Transverse colon (tissue), 4 donors: ENCODE measurements around the gene SP7. TPM values are rescaled to one million over a fixed set of nuclear protein-coding genes. Genes with fewer than 3 reads are reported as not detected.
"Not testable (repeated sequence)": the region's sequence is repeated elsewhere in the genome, so short reads cannot be mapped to it uniquely, and the experiment has no call there.

ENCODE experiments used
- DNase-seq: peaks from one replicate; pipeline ENCODE4 v3.0.0-alpha.2; 2019
- H3K27ac ChIP-seq, 4 donors: fragments of 200-600 bp; sonication (generic); 2 replicates each; pipeline ENCODE4 v1.5.1; 2016 to 2018; ENCODE audit warnings: inconsistent platforms in 4 of 4
- H3K27me3 ChIP-seq: fragments of 200-600 bp; sonication (generic); 2 replicates; pipeline ENCODE4 v1.5.1; 2017; ENCODE audit warnings: inconsistent platforms
- H3K36me3 ChIP-seq, 4 donors: fragments of 200-600 bp; sonication (generic); 2 replicates each; pipeline ENCODE4 v1.5.1; 2017 to 2019; ENCODE audit warnings: inconsistent platforms in 4 of 4
- H3K4me1 ChIP-seq, 4 donors: fragments of 200-600 bp; sonication (generic); 2 replicates each; pipeline ENCODE4 v1.5.1; 2017 to 2020; ENCODE audit warnings: inconsistent platforms in 4 of 4
- H3K4me3 ChIP-seq, 4 donors: fragments of 200-600 bp; sonication (generic); 1 replicate in 1 of 4; 2 replicates in 3 of 4; pipeline versions ENCODE4 v1.5.1 to v1.6.1; 2017 to 2019; ENCODE audit warnings: inconsistent platforms in 4 of 4
- H3K9me3 ChIP-seq, 2 donors: fragments of 200-600 bp; sonication (generic); 2 replicates each; pipeline ENCODE4 v1.5.1; 2017 to 2019; ENCODE audit warnings: inconsistent platforms in 2 of 2
- CTCF ChIP-seq, 5 experiments: fragments of 200-600 bp in 3 of 5; fragments of 450-650 bp in 2 of 5; sonication (generic) in 3 of 5; IDR thresholded peaks; 1 replicate in 2 of 5; 2 replicates in 3 of 5; pipeline ENCODE4 v1.5.1; 2016 to 2017; ENCODE audit warnings: antibody characterized with exemption in 5 of 5, inconsistent platforms in 3 of 5, mild to moderate bottlenecking in 2 of 5, moderate library complexity in 1 of 5
- EP300 ChIP-seq: sonication (generic); formaldehyde crosslinking; IDR thresholded peaks from one replicate; pipeline ENCODE4 v1.6.1; 2017; ENCODE audit warnings: antibody characterized with exemption, low read depth
- POLR2A ChIP-seq: fragments of 450-650 bp; IDR thresholded peaks from one replicate; pipeline ENCODE4 v1.6.1; 2016; ENCODE audit warnings: antibody characterized with exemption, mild to moderate bottlenecking, moderate library complexity
- POLR2AphosphoS5 ChIP-seq, 3 donors: sonication (generic); formaldehyde crosslinking; IDR thresholded peaks; one replicate each; pipeline ENCODE4 v1.6.1; 2016; ENCODE audit warnings: antibody characterized with exemption in 3 of 3
- WGBS, 2 donors: methylation state at CpG; one replicate each; pipeline ENCODE4 v1.1.5; 2018; ENCODE audit warnings: low coverage in 1 of 2; 5-methylcytosine and 5-hydroxymethylcytosine counted together
- in situ Hi-C, 4 donors: fragments of 200-750 bp; cut with MboI; loops; one replicate each; pipeline versions ENCODE4 v1.15.0 to v1.15.1; 2017; ENCODE audit warnings: low sequenced_read_pairs in 3 of 4, low pct_ligation_motif_present in 1 of 4, low pct_unique_long_range_greater_than_20kb in 1 of 4
- intact Hi-C: fragments of 100-400 bp; cut with DNase I; formaldehyde crosslinking; loops from one replicate; pipeline ENCODE4 v1.15.1; 2023; ENCODE audit warnings: low total_unique reads
- total RNA-seq, 4 donors: library from RNA; depleted of rRNA; stranded (reverse); fragments of >200 nt; gene quantifications; one replicate each; pipeline ENCODE4 v1.1.0, GENCODE V29; 2016

The SP7 gene
- total RNA-seq, 4 donors from 2014 or later = not detected

- H3K27me3 ChIP-seq = peaks cover 55% of the 10 kb centered on the region
- no peak for DNase-seq
- intact Hi-C loops = no loop called here
- in situ Hi-C loops = no loop called here
- H3K27ac ChIP-seq = no peak overlapping the region
- H3K4me3 ChIP-seq = no peak overlapping the region
- H3K4me1 ChIP-seq = no peaks in the 10 kb centered on the region
- 79% methylated on average over 15 of the region's 15 CpGs; no CpG with 5 or more reads in 1 of the 2 donors for WGBS, 2 donors
- H3K36me3 ChIP-seq = no peaks in the 10 kb centered on the region
- TF ChIP-seq POLR2AphosphoS5 (IDR thresholded peaks at IDR 0.05) = no peak
- TF ChIP-seq POLR2A = no peak
- H3K9me3 ChIP-seq = no peaks in the 10 kb centered on the region
These were observed 3.4 kb downstream of the SP7 start for GRCh38 chr12:53332744-53333143.

- H3K27me3 ChIP-seq = peaks cover 55% of the 10 kb centered on the region
These were observed 3.8 kb downstream of the SP7 start for GRCh38 chr12:53332339-53332738.

GRCh38 chr12:53330671-53331070 is 5.5 kb downstream of the SP7 start:
- in situ Hi-C loops (no loop called here), intact Hi-C loops (no loop called here)
- Histone ChIP-seq H3K27ac (no peak overlapping the region), H3K4me3 (no peak overlapping the region), H3K27me3 (peaks cover 53% of the 10 kb centered on the region), H3K36me3 (no peaks in the 10 kb centered on the region), H3K4me1 (peaks cover 0 to 7% (median 3%) of the 10 kb centered on the region in 4 donors), H3K9me3 (no peaks in the 10 kb centered on the region)
- DNase-seq = no peak
- no peak for TF ChIP-seq POLR2AphosphoS5 (IDR thresholded peaks at IDR 0.05)
- TF ChIP-seq POLR2A = no peak
- no peak for TF ChIP-seq CTCF (IDR thresholded peaks at IDR 0.05)
- TF ChIP-seq EP300 = no peak
- 85% methylated on average over 5 of the region's 5 CpGs; no CpG with 5 or more reads in 1 of the 2 donors for WGBS, 2 donors

More at GRCh38 chr12:53332339-53332738, 3.8 kb downstream of the SP7 start:
- DNase-seq, H3K36me3 ChIP-seq, intact Hi-C loops, in situ Hi-C loops, H3K27ac ChIP-seq, H3K9me3 ChIP-seq, H3K4me1 ChIP-seq, H3K4me3 ChIP-seq: not testable (repeated sequence)

GRCh38 chr12:53328043-53328435 is 8.1 kb downstream of the SP7 start:
- WGBS, 2 donors = 49% methylated on average over 12 of the region's 16 CpGs; no CpG with 5 or more reads in 1 of the 2 donors
- peaks cover 43% of the 10 kb centered on the region for H3K27me3 ChIP-seq
- no peak overlapping the region for H3K27ac ChIP-seq
- H3K36me3 ChIP-seq = no peaks in the 10 kb centered on the region
- no peaks in the 10 kb centered on the region for H3K9me3 ChIP-seq
- no peak overlapping the region for H3K4me3 ChIP-seq
- in situ Hi-C loops (no loop called here), intact Hi-C loops (no loop called here)
- no peak for DNase-seq
- peaks cover 0 to 25% (median 14%) of the 10 kb centered on the region in 4 donors for H3K4me1 ChIP-seq
- TF ChIP-seq POLR2AphosphoS5 (IDR thresholded peaks at IDR 0.05) (no peak), EP300 (no peak), POLR2A (no peak), CTCF (IDR thresholded peaks at IDR 0.05) (no peak)

GRCh38 chr12:53327435-53328042 is 8.6 kb downstream of the SP7 start:
- H3K4me1 ChIP-seq = peaks cover 0 to 25% (median 14%) of the 10 kb centered on the region in 4 donors
- H3K9me3 ChIP-seq = no peaks in the 10 kb centered on the region
- H3K27ac ChIP-seq = no peak overlapping the region
- H3K36me3 ChIP-seq = no peaks in the 10 kb centered on the region
- no peak overlapping the region for H3K4me3 ChIP-seq
- no peak for DNase-seq
- in situ Hi-C loops = no loop called here
- TF ChIP-seq CTCF (IDR thresholded peaks at IDR 0.05) = peak in 3 of 5 experiments; percentile 16 to 31 (median 16)
- TF ChIP-seq EP300 = no peak
- WGBS, 2 donors = 71 to 77% methylated on average over 3 of the region's 3 CpGs
- intact Hi-C loops = no loop called here
- peaks cover 38% of the 10 kb centered on the region for H3K27me3 ChIP-seq
